HepG2 (cell line): ENCODE results near the gene LOXL3. TPM values are rescaled to one million over a fixed set of nuclear protein-coding genes. Genes with fewer than 3 reads are reported as not detected.

ENCODE experiments used
- AGO1 ChIP-seq: fragments of 200-400 bp; formaldehyde crosslinking; IDR thresholded peaks from 2 replicates; pipeline ENCODE4 v1.6.1; 2017; ENCODE audit warnings: mild to moderate bottlenecking, low read depth, low read length, moderate library complexity; ENCODE audit not compliant: poor library complexity, severe bottlenecking
- BCL3 ChIP-seq: sonication (generic); formaldehyde crosslinking; IDR thresholded peaks from 2 replicates; pipeline ENCODE4 v1.5.1; 2020; ENCODE audit warnings: mild to moderate bottlenecking, missing genetic modification reagents, moderate library complexity
- CENPT ChIP-seq: sonication (generic); formaldehyde crosslinking; IDR thresholded peaks from 2 replicates; pipeline ENCODE4 v1.8.0; 2022; ENCODE audit warnings: low read depth, mild to moderate bottlenecking, moderate library complexity, missing genetic modification reagents
- DMTF1 ChIP-seq: sonication (generic); formaldehyde crosslinking; IDR thresholded peaks from 2 replicates; pipeline ENCODE4 v1.4.0; 2020; ENCODE audit warnings: mild to moderate bottlenecking, missing genetic modification reagents
- FOSL2 ChIP-seq: sonication (generic); formaldehyde crosslinking; IDR thresholded peaks from 2 replicates; pipeline ENCODE4 v1.4.0; 2020; ENCODE audit warnings: missing genetic modification reagents
- FOXO1 ChIP-seq: sonication (generic); formaldehyde crosslinking; IDR thresholded peaks from 2 replicates; pipeline ENCODE4 v1.4.0; 2020; ENCODE audit warnings: missing genetic modification reagents
- HMG20A ChIP-seq: IDR thresholded peaks from 2 replicates; pipeline ENCODE4 v1.6.1; 2016; ENCODE audit warnings: borderline replicate concordance
- KDM5B ChIP-seq: sonication (generic); formaldehyde crosslinking; IDR thresholded peaks from 2 replicates; pipeline ENCODE4 v1.4.0; 2020; ENCODE audit warnings: missing genetic modification reagents, mild to moderate bottlenecking, borderline replicate concordance
- MYC ChIP-seq: sonication (generic); formaldehyde crosslinking; IDR thresholded peaks from 2 replicates; pipeline ENCODE4 v1.9.0; 2021; ENCODE audit warnings: missing genetic modification reagents, borderline replicate concordance
- RFX5 ChIP-seq: IDR thresholded peaks from 2 replicates; pipeline ENCODE4 v1.6.1; 2011; ENCODE audit warnings: low read depth, low read length, improper control_type of control experiment
- TERF1 ChIP-seq: sonication (generic); formaldehyde crosslinking; IDR thresholded peaks from 2 replicates; pipeline ENCODE4 v1.8.0; 2022; ENCODE audit warnings: mild to moderate bottlenecking, missing genetic modification reagents, moderate library complexity
- THRA ChIP-seq: sonication (generic); formaldehyde crosslinking; IDR thresholded peaks from 2 replicates; pipeline ENCODE4 v1.4.0; 2020; ENCODE audit warnings: missing genetic modification reagents, borderline replicate concordance
- ZNF530 ChIP-seq: sonication (generic); formaldehyde crosslinking; IDR thresholded peaks from 2 replicates; pipeline ENCODE4 v1.5.0; 2020; ENCODE audit warnings: low read depth, mild to moderate bottlenecking, missing genetic modification reagents
- ZNF687 ChIP-seq: sonication (generic); formaldehyde crosslinking; IDR thresholded peaks from 2 replicates; pipeline ENCODE4 v1.5.1; 2020; ENCODE audit warnings: mild to moderate bottlenecking, missing genetic modification reagents, moderate library complexity
- ZNF709 ChIP-seq: sonication (generic); formaldehyde crosslinking; IDR thresholded peaks from 2 replicates; pipeline ENCODE4 v1.5.0; 2020; ENCODE audit warnings: mild to moderate bottlenecking, missing genetic modification reagents
- ZSCAN5A ChIP-seq: sonication (generic); formaldehyde crosslinking; IDR thresholded peaks from 2 replicates; pipeline ENCODE4 v1.8.0; 2022; ENCODE audit warnings: mild to moderate bottlenecking, missing genetic modification reagents, borderline replicate concordance
- polyA plus RNA-seq, 8 experiments: library from polyadenylated mRNA; depleted of rRNA in 3 of 8; stranded (reverse) in 7 of 8; unstranded in 1 of 8; fragments of >200 nt; fragmentation: Illumina TruSeq in 4 of 8; extraction: Trizol in 4 of 8; gene quantifications; 2 replicates each; pipeline versions ENCODE4 v1.2.1 to v1.2.3, GENCODE V29; 2011 to 2016; ENCODE audit warnings: low read depth in 4 of 8, missing spikeins in 1 of 8, mixed read lengths in 1 of 8; ENCODE audit not compliant: insufficient read depth in 1 of 8
- total RNA-seq, 5 experiments: library from RNA; depleted of rRNA; stranded (reverse); fragments of >200 nt; fragmentation: Illumina TruSeq; extraction: Trizol; gene quantifications; 2 replicates each; pipeline ENCODE4 v1.2.3, GENCODE V29; 2016; ENCODE audit warnings: low read depth in 1 of 5

The LOXL3 gene
- total and polyA plus RNA-seq, 2 of the 13 experiments (the other 11 are each of a cell fraction or from before 2014, with no cell fraction given), result 0.55 to 6.5 TPM

GRCh38 chr2:74512744-74513604, 40.8 kb downstream of the LOXL3 start (continued):
- TF ChIP-seq ZSCAN5A (CRISPR knock-in tag), result no peak
- peak; percentile 87 for TF ChIP-seq AGO1
- TF ChIP-seq BCL3 (CRISPR knock-in tag), result no peak
- no peak for TF ChIP-seq KDM5B
- TF ChIP-seq ZNF530 (CRISPR knock-in tag), result no peak
- TF ChIP-seq ZNF687 (CRISPR knock-in tag), result peak; percentile 83
- TF ChIP-seq FOXO1 (CRISPR knock-in tag), result 0 out of 2 replicates have a peak, but pooled peaks have one; percentile 13
- TF ChIP-seq HMG20A (CRISPR knock-in tag), result no peak
- no peak for TF ChIP-seq CENPT (CRISPR knock-in tag)
- no peak for TF ChIP-seq THRA
- TF ChIP-seq MYC (CRISPR knock-in tag), result no peak
- TF ChIP-seq FOSL2 (CRISPR knock-in tag), result no peak
- no peak for TF ChIP-seq DMTF1 (CRISPR knock-in tag)
- TF ChIP-seq ZNF709, result peak; percentile 55; the same call in 1 of the 2 replicates
- TF ChIP-seq TERF1 (CRISPR knock-in tag), result no peak
- TF ChIP-seq RFX5, result no peak
